ENCODE measurements around the gene PDX1.

The PDX1 gene

GRCh38 chr13:27970382-27971235, 50.8 kb downstream of the PDX1 start:
- DNase-seq (ENCODE audit: low read depth, low spot score) = no peak

- no peak for DNase-seq (ENCODE audit: low read depth, low spot score)
Measured at GRCh38 chr13:27971236-27971645, 51.4 kb downstream of the PDX1 start.

- no peak for DNase-seq (ENCODE audit: low read depth, low spot score)
Measured at GRCh38 chr13:27971776-27972477, 52.1 kb downstream of the PDX1 start.

- no peak for DNase-seq (ENCODE audit: low read depth, low spot score)
Measured at GRCh38 chr13:27972478-27972820, 52.6 kb downstream of the PDX1 start.

- DNase-seq (ENCODE audit: low read depth, low spot score) = no peak
Measured at GRCh38 chr13:27973291-27973690, 53.5 kb downstream of the PDX1 start.

- no peak for DNase-seq (ENCODE audit: low read depth, low spot score)
Measured at GRCh38 chr13:27973961-27974662, 54.3 kb downstream of the PDX1 start.
